ENCODE data around the gene DDX6. TPM values are rescaled to one million over a fixed set of nuclear protein-coding genes. Genes with fewer than 3 reads are reported as not detected.

The DDX6 gene, protein sequence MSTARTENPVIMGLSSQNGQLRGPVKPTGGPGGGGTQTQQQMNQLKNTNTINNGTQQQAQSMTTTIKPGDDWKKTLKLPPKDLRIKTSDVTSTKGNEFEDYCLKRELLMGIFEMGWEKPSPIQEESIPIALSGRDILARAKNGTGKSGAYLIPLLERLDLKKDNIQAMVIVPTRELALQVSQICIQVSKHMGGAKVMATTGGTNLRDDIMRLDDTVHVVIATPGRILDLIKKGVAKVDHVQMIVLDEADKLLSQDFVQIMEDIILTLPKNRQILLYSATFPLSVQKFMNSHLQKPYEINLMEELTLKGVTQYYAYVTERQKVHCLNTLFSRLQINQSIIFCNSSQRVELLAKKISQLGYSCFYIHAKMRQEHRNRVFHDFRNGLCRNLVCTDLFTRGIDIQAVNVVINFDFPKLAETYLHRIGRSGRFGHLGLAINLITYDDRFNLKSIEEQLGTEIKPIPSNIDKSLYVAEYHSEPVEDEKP
- 109 and 203 TPM in 2 replicates for total RNA-seq (2011; cell fraction: chromatin; rRNA removed; ENCODE audit: low replicate concordance)
- total RNA-seq (2011; cell fraction: nucleolus; rRNA removed): 59.6 and 63.2 TPM in 2 replicates
- 92.8 and 138 TPM in 2 replicates for total RNA-seq (2011; cell fraction: nucleoplasm; rRNA removed)
- total RNA-seq (2014; rRNA removed) (37.5 and 37.7 TPM in 2 replicates), total RNA-seq (2014; rRNA removed; fragmentation: Illumina TruSeq; extraction: Trizol) (76.6 and 85.4 TPM in 2 replicates), total RNA-seq (2015; rRNA removed; fragmentation: Illumina TruSeq; extraction: Trizol) (56.8 and 62.6 TPM in 2 replicates), total RNA-seq (2021) (87.9 and 102 TPM in 2 replicates), polyA plus RNA-seq (2011; rRNA removed) (55.3 and 65.6 TPM in 2 replicates), polyA plus RNA-seq (2014; fragmentation: Illumina TruSeq; extraction: Trizol) (54.3 and 58.2 TPM in 2 replicates), polyA plus RNA-seq (2014; fragmentation: Nextera tagmentation; extraction: Ambion mirVana) (10 to 100 TPM in 1 of 2 experiments, 1 to 10 TPM in 1; 10.0 to 15.5 TPM), polyA plus RNA-seq (2014; rRNA removed) (24.6 and 27.4 TPM in 2 replicates), polyA minus RNA-seq (2011; rRNA and poly(A)+ RNA removed) (261 and 264 TPM in 2 replicates), Bru-seq, nascent RNA (percentile 92 among the genes with signal in this experiment), BruChase-seq, experiment 1, labeled RNA remaining after a 2-hour chase (percentile 96 among the genes with signal in this experiment), BruChase-seq, experiment 2, labeled RNA remaining after a 6-hour chase (percentile 97 among the genes with signal in this experiment)
- 12.6 and 25.4 TPM in 2 replicates for polyA plus RNA-seq (2011; cell fraction: cytosol; rRNA removed)
- 16.3 and 23.1 TPM in 2 replicates for polyA plus RNA-seq (2011; cell fraction: nucleus; rRNA removed)
- polyA plus RNA-seq (2012): 25.0 and 35.6 TPM in 2 replicates
- 49.8 and 75.0 TPM in 2 replicates for polyA minus RNA-seq (2011; cell fraction: cytosol; rRNA and poly(A)+ RNA removed)
- 30.6 and 61.4 TPM in 2 replicates for polyA minus RNA-seq (2011; cell fraction: nucleus; rRNA and poly(A)+ RNA removed)
- long read RNA-seq, experiment 1, full-length matches to known transcripts: 27 of 97 reads
- long read RNA-seq, experiment 1, partial matches to known transcripts: 5 of 97 reads
- long read RNA-seq, experiment 1, other reads (novel, unspliced or antisense): 65 of 97 reads
- long read RNA-seq, experiment 2, full-length matches to known transcripts: 1 of 23 reads
- long read RNA-seq, experiment 2, partial matches to known transcripts: 0 of 23 reads
- long read RNA-seq, experiment 2, other reads (novel, unspliced or antisense): 22 of 23 reads
- long read RNA-seq, experiment 3, full-length matches to known transcripts: 43 of 63 reads
- long read RNA-seq, experiment 3, partial matches to known transcripts: 7 of 63 reads
- long read RNA-seq, experiment 3, other reads (novel, unspliced or antisense): 13 of 63 reads

GRCh38 chr11:118791111-118791960 lies at the start of gene DDX6:
DDX6 (minus strand) TSS chr11:118791164; CDS start chr11:118786251, 4,913 bp downstream.
- CTCF ChIA-PET (ENCODE audit: low intra/inter-chr PET ratio): interaction anchor here (0.7 to 1.1 kb wide), 2 partner anchors 97 to 101 kb away, joined by 6 read pairs; no protein-coding TSS in a partner anchor
- POLR2A ChIA-PET: interaction anchor here (0.5 to 3.0 kb wide), 13 partner anchors 8 to 827 kb away, joined by 3 to 25 read pairs (median 5); no protein-coding TSS in a partner anchor
- 1% methylated on average over 48 of the region's 81 CpGs for WGBS (ENCODE audit: insufficient coverage, low coverage, missing lambda C conversion rate)
- BruUV-seq (replicated peaks): TSS peak; percentile 80
- peak; percentile 80 for ATAC-seq
- Histone ChIP-seq H3K27me3 (ENCODE audit: control insufficient read depth in 2 of 2, insufficient read depth in 2 of 2, low read length in 2 of 2) (no peaks in the 10 kb centered on the region), H3K79me2 (ENCODE audit: control insufficient read depth, insufficient read depth, low read length) (peaks cover 60% of the 10 kb centered on the region), H3K4me2 (ENCODE audit: insufficient read depth, low read length) (peak within 1 kb of the TSS; percentile 81), H3K9me3 (replicated peaks; ENCODE audit: control insufficient read depth, insufficient read depth, low read depth, low read length) (no peaks in the 10 kb centered on the region), H3K4me3 (peak within 1 kb of the TSS; percentile 90), H3K9me1 (ENCODE audit: control insufficient read depth, insufficient read depth, low read length) (no peaks in the 10 kb centered on the region), H4K20me1 (replicated peaks; ENCODE audit: control insufficient read depth, insufficient read depth, low read length) (peaks cover 3% of the 10 kb centered on the region), H3K27ac (ENCODE audit: extremely low read depth, low read depth, low read length) (peak within 1 kb of the TSS; percentile 96), H3K4me1 (replicated peaks in 1 of 2; ENCODE audit: control insufficient read depth in 2 of 2, insufficient read depth in 2 of 2, low read length in 2 of 2) (peaks cover 3 to 18% of the 10 kb centered on the region in 2 experiments; a peak in 4 of 5 replicates), H3K9ac (ENCODE audit: insufficient read depth in 1 of 2, low read depth in 2 of 2, low read length in 2 of 2) (peak within 1 kb of the TSS; percentile 86 to 100), H2AFZ (ENCODE audit: low read depth, low read length) (peak within 1 kb of the TSS; percentile 78), H3K36me3 (ENCODE audit: control insufficient read depth, insufficient read depth, low read length) (peaks cover 9% of the 10 kb centered on the region; the same call in 1 of the 3 replicates)
- DNase-seq (ENCODE audit: extremely low read depth in 1 of 4, low spot score in 3 of 4): peak; percentile 91 to 92 (median 92)
- in situ Hi-C loops (cut with MboI) (no loop called here), intact Hi-C loops (cut with micrococcal nuclease) (no loop called here)
- FAIRE-seq: no peak
- TF ChIP-seq NBN (IDR thresholded peaks at IDR 0.05; ENCODE audit: low read depth) (no peak), NFRKB (IDR thresholded peaks at IDR 0.05; ENCODE audit: low read depth) (peak; percentile 99), SAFB2 (IDR thresholded peaks at IDR 0.05; ENCODE audit: borderline replicate concordance, low read depth, low read length, severe bottlenecking) (no peak), KAT2B (IDR thresholded peaks at IDR 0.05; ENCODE audit: low read depth, low read length) (no peak), ZNF146 (CRISPR knock-in tag; IDR thresholded peaks at IDR 0.05; ENCODE audit: unreplicated experiment) (no peak), HNRNPK (IDR thresholded peaks at IDR 0.05; ENCODE audit: low read depth, low read length, poor library complexity, severe bottlenecking) (no peak), ZNF507 (tag; conservative IDR thresholded peaks at IDR 0.05) (no peak), CBFB (CRISPR knock-in tag; IDR thresholded peaks at IDR 0.05) (no peak; the same call in 1 of the 2 replicates), TAF15 (IDR thresholded peaks at IDR 0.05; ENCODE audit: low read depth, low read length) (no peak), NFIX (CRISPR knock-in tag; IDR thresholded peaks at IDR 0.05; ENCODE audit: low read depth) (no peak)
- TF ChIP-seq, protein P1, sequence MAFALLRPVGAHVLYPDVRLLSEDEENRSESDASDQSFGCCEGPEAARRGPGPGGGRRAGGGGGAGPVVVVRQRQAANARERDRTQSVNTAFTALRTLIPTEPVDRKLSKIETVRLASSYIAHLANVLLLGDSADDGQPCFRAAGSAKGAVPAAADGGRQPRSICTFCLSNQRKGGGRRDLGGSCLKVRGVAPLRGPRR (CRISPR knock-in tag; IDR thresholded peaks at IDR 0.05): no peak

Measured in K562 (cell line).